GM21737 (cell line): Measurements from ENCODE around the gene GPC5.
"Not testable (repeated sequence)": the region's sequence is repeated elsewhere in the genome, so short reads cannot be mapped to it uniquely, and the experiment has no call there.

ENCODE experiments used
- ATAC-seq: cut with Tn5 transposase; IDR thresholded peaks from one replicate; pipeline ENCODE4 v1.9.1; 2021; ENCODE audit warnings: mild to moderate bottlenecking, moderate library complexity; ENCODE audit not compliant: unreplicated experiment

The GPC5 gene

DNA sequence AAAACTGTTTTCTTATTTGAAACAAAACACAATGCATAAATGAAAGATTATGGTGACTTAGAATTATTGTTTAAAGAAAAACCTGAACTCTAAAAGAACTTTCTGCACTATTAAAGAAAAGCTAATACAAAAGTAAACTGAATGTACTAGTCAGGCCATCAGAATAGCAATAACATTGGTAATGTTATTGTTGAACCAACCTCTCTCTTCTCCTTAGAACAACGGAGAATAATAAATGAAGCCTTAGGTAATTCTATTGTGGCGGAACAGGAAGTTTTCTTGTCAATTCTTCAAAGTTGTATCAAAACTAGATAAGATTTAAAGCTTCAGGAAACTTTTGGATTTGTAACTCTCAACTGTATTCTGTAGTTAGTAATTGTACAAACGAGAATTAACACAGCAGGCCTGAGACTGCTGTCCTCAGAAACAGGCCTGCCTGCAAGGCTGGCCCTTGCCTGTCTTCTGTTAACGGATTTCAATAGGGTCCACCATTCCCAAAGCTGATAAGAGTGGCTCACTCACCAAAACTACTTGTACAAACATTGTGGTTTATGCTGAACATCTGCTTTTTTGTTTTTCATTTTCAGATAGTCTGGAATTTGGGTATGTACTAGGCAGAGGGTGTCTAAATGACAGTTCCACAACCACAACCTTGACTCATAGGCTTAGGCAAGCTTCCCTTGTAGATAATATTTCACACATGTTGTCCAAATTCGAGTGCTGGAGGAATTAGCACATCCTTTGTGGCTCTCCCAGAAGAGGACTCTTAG, 825.8 kb downstream of the GPC5 start:
- ATAC-seq: no peak

DNA sequence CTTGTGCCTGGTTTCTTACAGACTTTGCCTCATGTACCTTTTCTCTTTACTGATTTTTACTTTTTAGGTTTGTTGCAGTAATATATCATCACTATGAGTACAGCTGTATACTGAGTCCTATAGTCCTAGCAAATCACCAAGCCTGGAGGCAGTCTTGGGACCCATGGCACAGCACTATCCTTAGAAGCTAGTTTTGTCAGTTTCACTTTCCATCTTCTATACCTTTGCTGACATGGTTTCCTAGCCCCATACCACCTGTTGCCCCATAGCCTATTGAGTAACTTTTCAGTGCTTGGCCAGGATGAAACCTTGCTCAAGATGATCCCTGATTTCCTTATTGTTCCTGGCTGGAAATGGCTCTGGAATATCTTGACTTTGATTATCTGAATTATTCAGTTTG, 826.4 kb downstream of the GPC5 start:
- no peak for ATAC-seq

DNA sequence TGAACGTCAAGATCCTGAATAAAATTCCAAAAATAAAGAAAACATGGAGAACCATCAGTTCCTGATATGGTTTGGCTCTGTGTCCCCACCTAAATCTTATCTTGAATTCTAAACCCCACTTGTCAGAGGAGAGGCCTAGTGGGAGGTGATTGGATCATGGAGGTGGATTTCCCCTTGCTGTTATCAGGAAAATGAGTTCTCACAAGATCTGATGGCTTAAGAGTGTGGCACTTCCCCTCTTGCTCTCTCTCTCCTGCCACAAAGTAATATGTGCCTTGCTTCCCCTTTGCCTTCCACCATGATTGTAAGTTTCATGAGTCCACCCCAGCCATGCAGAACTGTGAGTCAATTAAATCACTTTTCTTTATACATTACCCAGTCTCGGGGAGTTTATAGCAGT, 827.4 kb downstream of the GPC5 start:
- no peak for ATAC-seq

DNA sequence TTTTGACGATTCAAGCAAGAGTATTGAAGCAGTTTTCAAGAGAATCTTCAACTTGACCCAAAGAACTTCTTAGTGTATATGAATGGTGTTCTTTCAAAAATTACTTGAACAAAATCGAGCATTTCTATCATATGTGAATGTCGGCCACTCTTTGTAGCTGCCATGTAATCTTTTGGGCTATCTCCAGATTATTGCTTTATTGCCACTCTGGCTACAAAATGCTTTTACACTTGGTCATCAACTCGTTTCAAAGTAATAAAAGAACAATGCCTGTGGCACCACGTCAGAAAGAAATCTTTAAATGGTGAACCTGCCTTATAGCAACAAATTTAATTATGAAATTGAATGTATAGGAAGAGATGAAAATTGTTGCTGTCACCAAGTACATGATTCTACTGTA, 834.5 kb downstream of the GPC5 start:
- no peak for ATAC-seq

DNA sequence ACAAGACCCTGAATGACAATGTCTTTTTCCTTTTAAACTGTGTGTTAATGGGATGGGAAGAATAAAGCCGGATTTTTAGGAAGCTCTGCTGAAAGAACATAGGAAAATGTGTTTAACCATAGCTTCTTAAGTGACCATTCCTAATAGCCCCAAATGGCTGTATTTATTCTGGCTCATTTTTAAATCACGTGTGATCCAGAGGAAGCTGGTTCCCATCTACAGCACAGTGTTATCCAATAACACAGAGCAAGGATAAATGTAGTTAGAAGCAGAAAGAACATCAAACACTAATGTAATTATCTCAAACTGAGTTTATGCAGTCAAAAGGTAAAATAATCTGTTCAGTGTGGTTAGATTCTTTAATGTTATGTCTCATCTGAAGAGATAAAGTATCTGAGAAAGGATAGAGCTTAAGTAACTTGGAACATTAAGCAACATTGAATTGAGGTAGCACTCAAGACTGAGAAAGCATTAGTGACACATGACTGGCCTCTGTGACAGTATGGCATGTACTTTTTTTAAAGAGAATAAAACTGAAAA, 853.3 kb downstream of the GPC5 start:
- no peak for ATAC-seq

DNA sequence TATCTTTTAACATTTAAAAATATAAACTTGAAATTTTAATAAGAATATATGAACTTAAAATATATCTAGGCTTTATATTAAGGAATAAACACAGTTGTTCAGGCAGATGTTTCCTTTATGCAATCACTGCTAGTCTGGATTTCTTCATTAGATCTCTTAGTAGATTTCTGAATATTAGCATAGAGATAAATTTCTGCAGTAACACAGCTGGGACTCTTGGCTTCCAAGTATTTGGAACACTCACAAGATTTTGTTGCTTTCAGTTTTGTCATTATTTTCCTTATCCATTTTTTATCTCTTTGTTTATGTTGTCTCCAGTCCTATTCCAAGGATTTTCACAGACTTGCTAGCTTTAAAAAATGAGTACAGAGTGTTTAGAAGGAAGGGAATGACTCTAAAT, 857.1 kb downstream of the GPC5 start:
- ATAC-seq: no peak

DNA sequence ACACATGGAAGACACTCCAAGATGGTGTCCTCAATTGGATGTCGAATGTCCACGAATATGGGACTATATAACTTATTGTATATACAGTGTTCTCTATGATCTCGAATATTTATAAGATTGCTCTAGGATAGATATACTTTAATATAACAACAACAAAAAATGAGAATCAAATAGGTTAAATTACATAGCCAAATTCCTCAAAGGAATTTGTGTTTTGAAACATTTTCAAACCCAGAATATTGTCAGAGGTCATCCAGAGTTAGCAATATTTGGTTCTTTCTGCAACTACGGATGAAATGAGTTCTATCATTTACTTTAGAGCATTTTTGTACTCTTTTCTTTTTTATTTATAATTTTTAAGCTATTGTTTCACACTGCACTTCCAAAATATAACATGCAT, 857.8 kb downstream of the GPC5 start:
- ATAC-seq: no peak

DNA sequence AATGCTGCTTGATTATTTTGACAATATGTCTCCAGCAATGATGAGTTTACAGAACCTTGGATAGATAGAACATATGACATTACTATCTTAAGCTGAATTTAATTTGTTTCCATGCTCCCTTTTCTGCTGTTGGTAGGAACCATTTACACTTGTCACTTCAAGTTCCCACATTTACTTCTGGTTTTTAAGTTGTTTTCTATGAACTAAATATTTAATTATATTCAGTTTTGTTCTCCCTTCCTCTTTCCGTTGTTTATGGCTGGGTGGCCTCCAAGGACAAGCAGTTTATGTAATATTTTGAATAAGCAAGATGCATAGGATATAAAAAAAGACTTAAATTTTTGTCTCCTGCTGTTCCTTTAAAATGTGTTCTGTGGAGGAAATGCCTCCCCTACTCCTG, 860.6 kb downstream of the GPC5 start:
- ATAC-seq: no peak

DNA sequence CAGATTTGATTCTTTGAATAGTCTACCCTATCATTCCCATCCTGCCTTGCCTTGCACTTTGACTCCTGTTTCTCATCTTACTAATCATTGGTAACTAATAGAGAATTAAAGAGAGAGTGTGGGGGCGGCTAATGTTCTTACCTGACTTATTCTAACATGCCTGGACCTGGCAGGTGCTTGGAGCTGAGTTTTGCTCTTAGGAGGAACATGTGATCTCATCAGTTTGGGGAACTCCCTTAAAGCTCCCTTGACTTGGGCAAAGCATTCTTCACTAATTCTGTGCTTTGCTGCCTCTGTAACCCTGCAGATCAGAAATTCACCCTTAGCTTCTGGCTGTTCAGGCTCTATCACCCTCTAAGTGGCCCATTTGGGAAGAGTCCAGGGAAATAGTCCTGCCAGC, 861.1 kb downstream of the GPC5 start:
- ATAC-seq: no peak

DNA sequence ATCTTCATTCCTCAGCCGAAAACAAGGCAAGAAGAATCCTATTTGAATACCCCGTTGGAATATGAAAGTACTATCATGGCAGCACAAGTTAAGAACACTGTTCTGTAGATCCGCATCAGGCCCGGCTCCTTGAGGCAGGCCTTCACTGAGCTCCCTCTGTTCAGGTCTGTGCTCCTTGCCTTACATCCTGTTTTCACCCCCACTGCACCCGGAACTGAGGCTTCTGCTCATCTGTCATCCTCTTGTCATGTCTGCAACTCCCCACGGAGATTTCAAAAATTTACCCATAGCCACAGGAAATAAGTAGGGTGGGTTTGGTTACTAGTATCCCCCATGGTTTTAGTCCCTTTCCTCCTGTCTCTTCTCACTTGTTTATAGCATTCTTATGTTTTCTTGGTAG, 861.9 kb downstream of the GPC5 start:
- no peak for ATAC-seq

DNA sequence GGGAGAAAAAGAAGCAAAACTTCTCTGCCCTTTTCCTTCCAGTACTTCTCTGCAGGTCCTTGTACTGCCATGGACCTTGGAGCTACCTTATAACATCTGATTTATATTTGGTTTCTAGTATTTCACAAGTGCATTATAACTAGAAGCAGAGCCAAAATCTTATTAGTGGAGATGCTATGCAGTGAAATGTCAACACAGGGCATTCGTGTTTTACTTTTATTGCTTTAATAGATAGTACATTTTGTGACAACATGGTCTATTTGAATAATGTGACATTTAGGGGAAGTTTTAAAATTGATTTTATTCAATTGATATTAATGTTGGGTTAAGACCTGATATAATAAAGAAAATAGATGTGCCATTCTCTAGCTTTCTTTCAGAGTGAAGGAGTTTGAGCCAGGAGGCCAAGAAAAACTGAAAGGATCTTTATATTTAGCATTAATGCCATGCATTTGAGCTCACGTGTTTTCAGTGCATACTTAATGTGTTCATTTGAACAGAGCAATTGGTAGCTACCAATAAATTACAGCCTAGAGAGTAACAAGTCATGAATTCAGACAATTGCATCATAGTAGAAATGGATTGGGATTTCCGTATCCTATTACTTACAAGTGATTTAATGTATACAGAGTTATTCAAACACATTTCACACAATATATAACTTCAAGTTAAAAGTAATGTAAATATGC, 863.8 kb downstream of the GPC5 start:
- no peak for ATAC-seq

DNA sequence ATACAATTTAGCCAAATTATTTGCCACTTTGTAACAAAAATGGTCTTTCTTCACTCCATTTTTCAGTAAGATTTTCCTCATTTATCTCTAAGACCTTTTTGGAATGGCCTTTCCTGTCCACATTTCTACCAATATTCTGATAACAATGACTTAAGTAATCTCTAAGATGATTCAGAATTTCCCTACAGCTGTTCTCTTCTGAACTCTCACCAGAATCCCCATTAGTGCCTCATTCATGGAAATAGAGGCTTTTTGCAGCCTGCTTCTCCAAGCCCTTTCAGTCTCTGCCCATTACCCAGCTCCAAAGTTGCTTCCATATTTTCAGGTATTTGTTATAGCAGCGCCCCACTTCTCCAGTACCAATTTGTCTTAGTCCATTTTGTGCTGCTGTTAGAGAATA, 867.0 kb downstream of the GPC5 start:
- ATAC-seq: no peak

DNA sequence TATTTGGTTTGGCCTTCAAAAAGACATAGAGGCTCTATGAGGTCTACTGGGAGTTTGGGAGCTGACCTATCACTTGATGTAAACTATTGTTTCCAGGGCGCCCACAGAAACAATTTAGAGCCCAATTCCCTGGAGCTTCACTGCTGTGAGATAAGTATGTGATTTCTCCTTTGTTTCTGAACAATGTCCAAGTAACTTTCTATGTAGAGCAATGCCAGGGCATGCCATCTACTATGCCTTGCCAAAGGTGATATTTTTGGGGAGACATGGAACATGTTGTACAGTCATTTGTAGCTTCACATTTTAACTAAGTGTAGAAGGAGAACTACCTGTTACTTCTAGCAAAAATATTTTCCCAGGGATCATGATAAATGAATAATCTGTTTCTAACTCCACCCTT, 872.6 kb downstream of the GPC5 start:
- no peak for ATAC-seq

DNA sequence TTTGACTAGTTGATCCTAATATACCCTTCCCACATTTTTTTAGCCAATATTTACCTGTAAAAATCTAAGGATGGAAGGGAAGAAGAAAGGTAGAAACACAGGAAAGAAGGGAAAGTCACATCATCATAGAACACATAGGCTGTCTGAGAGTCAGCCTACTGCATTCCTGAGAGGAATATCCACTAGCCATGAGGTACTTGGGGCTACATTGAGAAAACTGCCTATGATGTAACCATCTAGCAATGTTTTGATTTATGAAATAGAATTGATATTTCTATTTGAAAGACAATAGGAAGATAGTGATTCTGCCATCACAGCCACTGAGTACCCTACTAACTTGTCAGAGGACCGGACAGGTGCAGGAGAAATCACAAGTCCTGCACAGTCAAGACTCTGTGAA, 873.8 kb downstream of the GPC5 start:
- no peak for ATAC-seq

DNA sequence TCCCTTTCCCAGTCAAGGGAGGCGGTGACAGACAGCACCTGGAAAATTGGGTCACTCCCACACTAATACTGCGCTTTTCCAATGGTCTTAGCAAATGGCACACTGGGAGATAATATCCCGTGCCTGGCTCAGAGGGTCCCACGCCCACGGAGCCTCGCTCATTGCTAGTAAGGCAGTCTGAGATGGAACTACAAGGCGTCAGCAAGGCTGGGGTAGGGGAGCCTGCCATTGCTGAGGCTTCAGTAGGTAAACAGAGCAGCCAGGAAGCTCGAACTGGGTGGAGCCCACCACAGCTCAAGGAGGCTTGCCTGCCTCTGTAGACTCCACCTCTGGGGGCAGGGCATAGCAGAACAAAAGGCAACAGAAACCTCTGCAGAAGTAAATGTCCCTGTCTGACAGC, 882.6 kb downstream of the GPC5 start:
- not testable (repeated sequence) for ATAC-seq

DNA sequence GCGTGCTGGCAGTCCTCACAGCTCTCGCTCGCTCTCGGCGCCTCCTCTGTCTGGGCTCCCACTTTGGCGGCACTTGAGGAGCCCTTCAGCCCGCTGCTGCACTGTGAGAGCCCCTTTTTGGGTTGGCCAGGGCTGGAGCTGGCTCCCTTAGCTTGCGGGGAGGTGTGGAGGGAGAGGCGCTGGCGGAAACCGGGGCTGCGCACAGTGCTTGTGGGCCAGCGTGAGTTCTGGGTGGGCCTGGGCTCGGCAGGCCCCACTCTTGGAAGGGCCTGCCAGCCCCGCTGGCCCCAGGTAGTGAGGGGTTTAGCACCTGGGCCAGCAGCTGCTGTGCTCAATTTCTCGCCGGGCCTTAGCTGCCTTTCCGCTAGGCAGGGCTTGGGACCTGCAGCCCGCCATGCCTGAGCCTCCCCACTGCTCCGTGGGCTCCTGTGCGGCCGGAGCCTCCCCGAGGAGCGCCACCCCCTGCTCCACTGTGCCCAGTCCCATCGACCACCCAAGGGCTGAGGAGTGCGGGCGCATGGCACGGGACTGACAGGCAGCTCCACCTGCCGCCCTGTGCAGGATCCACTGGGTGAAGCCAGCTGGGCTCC, 892.4 kb downstream of the GPC5 start:
- not testable (repeated sequence) for ATAC-seq

DNA sequence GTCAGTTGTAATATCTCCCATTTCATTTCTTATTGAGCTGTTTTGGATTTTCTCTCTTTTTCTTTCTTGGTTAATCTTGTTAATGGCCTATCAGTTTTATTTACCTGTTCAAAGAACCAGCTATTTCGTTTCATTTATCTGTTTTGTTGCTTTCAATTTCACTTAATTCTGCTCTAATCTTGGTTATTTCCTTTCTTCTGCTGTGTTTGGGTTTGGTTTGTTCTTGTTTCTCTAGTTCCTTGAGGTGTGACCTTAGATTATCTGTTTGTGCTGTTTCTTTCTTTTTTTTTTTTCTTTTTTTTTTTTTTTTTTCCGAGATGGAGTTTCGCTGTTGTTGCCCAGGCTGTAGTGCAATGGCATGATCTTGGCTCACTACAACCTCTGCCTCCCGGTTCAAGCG, 896.1 kb downstream of the GPC5 start:
- not testable (repeated sequence) for ATAC-seq

DNA sequence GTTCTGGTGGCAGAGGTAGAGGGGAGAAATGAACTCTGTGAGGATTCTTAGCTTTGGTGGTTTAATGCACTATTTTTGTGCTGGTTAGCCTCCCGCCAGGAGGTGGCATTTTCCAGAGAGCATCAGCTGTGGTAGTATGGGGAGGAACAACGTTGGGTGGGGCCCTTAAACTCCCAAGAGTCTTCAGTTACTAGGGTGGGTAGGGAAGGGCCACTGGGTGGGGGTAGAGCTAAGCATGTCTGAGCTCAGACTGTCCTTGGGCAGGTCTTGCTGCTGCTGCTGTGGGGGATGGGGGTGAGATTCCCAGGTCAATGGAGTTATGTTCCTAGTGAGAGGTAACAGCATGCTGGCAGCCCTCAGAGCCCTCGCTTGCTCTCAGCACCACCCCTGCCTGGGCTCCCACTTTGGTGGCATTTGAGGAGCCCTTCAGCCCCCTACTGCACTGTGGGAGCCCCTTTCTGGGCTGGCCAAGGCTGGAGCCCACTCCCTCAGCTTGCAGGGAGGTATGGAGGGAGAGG, 897.8 kb downstream of the GPC5 start:
- ATAC-seq: not testable (repeated sequence)

DNA sequence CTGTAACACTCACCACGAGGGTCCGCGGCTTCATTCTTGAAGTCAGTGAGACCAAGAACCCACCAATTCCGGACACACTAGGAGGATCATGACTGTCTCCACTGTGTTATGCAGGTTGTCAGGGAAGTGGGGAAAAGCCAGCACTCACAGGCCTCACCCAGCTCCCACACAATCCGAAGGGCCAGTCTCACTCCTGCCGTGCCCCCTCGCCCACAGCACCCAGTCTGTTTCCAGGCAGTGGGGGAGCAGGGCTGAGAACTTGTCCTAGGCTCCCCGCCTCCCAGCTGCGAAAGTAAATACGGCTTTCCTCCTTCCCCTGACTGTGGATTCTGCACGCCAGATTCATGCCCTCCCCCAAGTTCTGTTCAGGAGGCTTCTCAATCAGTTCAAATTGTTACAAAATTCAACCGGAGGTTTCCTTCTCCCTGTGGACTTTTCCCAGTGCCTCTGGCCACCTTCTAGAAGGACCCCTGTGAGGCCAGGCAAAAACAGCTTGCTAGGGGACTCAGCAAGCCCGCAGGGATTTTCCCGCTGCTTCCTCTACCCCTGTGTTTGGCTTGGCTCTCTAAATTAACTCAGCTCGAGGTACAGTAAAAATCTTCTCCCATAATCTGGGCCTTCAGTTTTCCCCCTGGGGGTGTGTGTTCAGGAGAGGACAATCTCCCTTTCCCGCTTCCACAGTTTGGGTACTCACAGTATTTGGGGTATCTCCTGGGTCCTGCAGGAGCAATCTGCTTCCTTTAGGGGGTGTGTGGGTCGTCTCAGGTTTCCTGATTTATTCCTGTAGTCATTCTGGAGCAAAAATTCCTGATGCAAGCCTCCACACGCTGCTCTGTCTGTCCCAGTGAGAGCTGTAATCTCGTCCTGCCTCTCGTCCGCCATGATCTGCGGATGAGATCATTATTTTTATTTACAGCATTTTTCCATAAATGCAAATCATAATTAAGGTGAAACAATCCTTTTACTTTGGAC, 899.8 kb downstream of the GPC5 start:
- ATAC-seq: no peak

DNA sequence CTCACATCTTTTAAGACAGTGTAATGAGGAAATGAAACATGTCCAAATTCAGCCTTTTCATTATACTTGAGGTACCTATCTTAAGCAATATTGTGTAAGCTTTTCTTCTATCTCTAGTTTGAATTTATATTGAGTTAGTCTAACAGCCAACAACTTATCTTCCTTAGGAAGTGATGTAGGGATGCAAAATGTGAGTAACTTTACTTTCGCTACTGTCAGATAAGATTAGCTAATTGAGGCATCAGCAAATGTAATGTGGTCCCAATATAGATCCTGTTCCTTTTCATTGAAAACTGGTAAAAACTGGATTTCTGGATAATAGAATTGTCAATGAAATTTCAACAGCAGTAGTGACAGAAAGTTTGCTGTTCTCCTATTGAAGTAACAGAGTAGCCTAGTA, 902.2 kb downstream of the GPC5 start:
- ATAC-seq: no peak

DNA sequence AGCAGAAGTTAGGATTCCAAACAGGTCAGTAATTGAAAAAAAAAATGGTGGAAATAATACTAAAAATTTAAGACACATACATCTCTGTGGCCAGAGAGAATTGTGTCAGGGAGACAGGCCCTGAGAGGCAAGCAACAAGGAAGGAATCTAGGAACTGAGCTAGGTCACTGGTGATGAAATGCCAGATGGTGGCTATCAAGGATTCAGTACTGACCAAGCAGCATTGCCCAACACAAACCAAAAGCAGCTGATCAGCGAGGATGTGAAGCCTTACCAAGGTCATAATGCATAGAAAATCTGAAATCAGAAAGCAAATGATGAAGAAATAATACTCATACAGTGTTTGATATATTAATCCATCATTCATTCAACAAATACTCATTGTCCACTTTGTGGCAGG, 905.0 kb downstream of the GPC5 start:
- ATAC-seq: no peak
